Neural cell (in vitro differentiated cells): ENCODE measurements around the gene DOCK2. TPM values are rescaled to one million over a fixed set of nuclear protein-coding genes. Genes with fewer than 3 reads are reported as not detected.

Experiments used
- H2AFZ ChIP-seq: fragments of 200-600, 300-800 bp; sonication (generic), shearing (Covaris generic); 2 replicates; pipeline ENCODE4 v1.6.0; 2014; ENCODE audit warnings: low read depth, mild to moderate bottlenecking, antibody characterized with exemption, low read length, moderate library complexity
- H3F3A ChIP-seq: fragments of 200-600 bp; shearing (Covaris generic); 2 replicates; pipeline ENCODE4 v1.6.1; 2016; ENCODE audit warnings: mild to moderate bottlenecking, moderate library complexity, mixed read lengths, antibody characterized with exemption, low read length; ENCODE audit not compliant: insufficient read depth, poor library complexity, severe bottlenecking
- H3K27ac ChIP-seq: fragments of 200-600, 300-800 bp; sonication (generic), shearing (Covaris generic); 2 replicates; pipeline ENCODE4 v1.5.1; 2014; ENCODE audit warnings: mild to moderate bottlenecking, low read length, moderate library complexity
- H3K27me3 ChIP-seq: fragments of 300-800, 200-600 bp; sonication (generic), shearing (Covaris generic); 2 replicates; pipeline ENCODE4 v1.6.0; 2014; ENCODE audit warnings: mild to moderate bottlenecking, low read depth, low read length, moderate library complexity; ENCODE audit not compliant: insufficient read depth
- H3K36me3 ChIP-seq: fragments of 300-800, 200-600 bp; sonication (generic), shearing (Covaris generic); 2 replicates; pipeline ENCODE4 v1.5.1; 2014; ENCODE audit warnings: mild to moderate bottlenecking, antibody characterized with exemption, low read length, moderate library complexity; ENCODE audit not compliant: insufficient read depth
- H3K4me2 ChIP-seq: fragments of 300-800, 200-600 bp; sonication (generic), shearing (Covaris generic); 2 replicates; pipeline ENCODE4 v1.6.0; 2014; ENCODE audit warnings: mild to moderate bottlenecking, low read length
- H3K4me3 ChIP-seq: fragments of 300-800, 200-600 bp; sonication (generic), shearing (Covaris generic); 2 replicates; pipeline ENCODE4 v1.5.1; 2014; ENCODE audit warnings: mild to moderate bottlenecking, low read length, moderate library complexity
- H3K79me2 ChIP-seq: fragments of 200-600 bp; shearing (Covaris generic); replicated peaks from 2 replicates; pipeline ENCODE4 v1.6.0; 2014; ENCODE audit warnings: mild to moderate bottlenecking, low read length, moderate library complexity; ENCODE audit not compliant: insufficient read depth
- H3K9ac ChIP-seq: fragments of 300-800, 200-600 bp; sonication (generic), shearing (Covaris generic); 2 replicates; pipeline ENCODE4 v1.6.1; 2016; ENCODE audit warnings: mild to moderate bottlenecking, low read length, mixed read lengths
- H3K9me2 ChIP-seq: fragments of 200-600 bp; shearing (Covaris generic); 2 replicates; pipeline ENCODE4 v1.6.1; 2016; ENCODE audit warnings: mild to moderate bottlenecking, low read length, mixed read lengths; ENCODE audit not compliant: insufficient read depth
- H3K9me3 ChIP-seq: fragments of 200-600, 300-800 bp; sonication (generic), shearing (Covaris generic); 2 replicates; pipeline ENCODE4 v1.6.1; 2016; ENCODE audit warnings: mild to moderate bottlenecking, mixed run types, low read length, moderate library complexity, mixed read lengths
- H4K20me1 ChIP-seq: fragments of 200-600 bp; shearing (Covaris generic); 2 replicates; pipeline ENCODE4 v1.6.1; 2016; ENCODE audit warnings: mild to moderate bottlenecking, mixed run types; ENCODE audit not compliant: insufficient read depth
- CTCF ChIP-seq: fragments of 450-650 bp; IDR thresholded peaks from 2 replicates; pipeline ENCODE4 v1.5.1; 2014; ENCODE audit warnings: antibody characterized with exemption, mild to moderate bottlenecking, moderate library complexity; ENCODE audit not compliant: poor library complexity, severe bottlenecking
- EP300 ChIP-seq: fragments of 450-650 bp; conservative IDR thresholded peaks from 2 replicates; pipeline ENCODE4 v1.6.1; 2014; ENCODE audit warnings: antibody characterized with exemption, mild to moderate bottlenecking, moderate library complexity; ENCODE audit not compliant: poor library complexity, severe bottlenecking
- EZH2 ChIP-seq: fragments of 200-600, 300-800 bp; shearing (Covaris generic), sonication (generic); IDR thresholded peaks from 2 replicates; pipeline ENCODE4 v1.6.1; 2014; ENCODE audit warnings: antibody characterized with exemption, low read length, borderline replicate concordance, mild to moderate bottlenecking; ENCODE audit not compliant: insufficient read depth, poor library complexity, severe bottlenecking
- MXI1 ChIP-seq: fragments of 450-650 bp; conservative IDR thresholded peaks from 2 replicates; pipeline ENCODE4 v1.6.1; 2014; ENCODE audit warnings: antibody characterized with exemption, mild to moderate bottlenecking; ENCODE audit not compliant: poor library complexity, severe bottlenecking
- POLR2AphosphoS5 ChIP-seq: IDR thresholded peaks from 2 replicates; pipeline ENCODE4 v1.6.1; 2012
- RAD21 ChIP-seq: fragments of 450-650 bp; conservative IDR thresholded peaks from 2 replicates; pipeline ENCODE4 v1.6.1; 2014; ENCODE audit warnings: antibody characterized with exemption, mild to moderate bottlenecking, moderate library complexity
- REST ChIP-seq: IDR thresholded peaks from 2 replicates; pipeline ENCODE4 v1.6.1; 2012; ENCODE audit warnings: borderline replicate concordance
- SMC3 ChIP-seq: fragments of 450-650 bp; conservative IDR thresholded peaks from 2 replicates; pipeline ENCODE4 v1.6.1; 2014; ENCODE audit warnings: antibody characterized with exemption, mild to moderate bottlenecking, moderate library complexity; ENCODE audit not compliant: poor library complexity
- TAF1 ChIP-seq: IDR thresholded peaks from 2 replicates; pipeline ENCODE4 v1.6.1; 2012; ENCODE audit warnings: low read depth
- polyA plus RNA-seq: library from polyadenylated mRNA; depleted of rRNA; stranded (reverse); fragments of >200 nt; gene quantifications from 2 replicates; pipeline ENCODE4 v1.2.3, GENCODE V29; 2014

DOCK2 gene
- polyA plus RNA-seq, 1 donor from 2014 or later: 0.15 TPM

GRCh38 chr5:169838688-169839087 lies 201.6 kb downstream of the DOCK2 start:
- Histone ChIP-seq H3K36me3 (no peaks in the 10 kb centered on the region), H2AFZ (no peak overlapping the region), H3K27me3 (no peaks in the 10 kb centered on the region), H3K79me2 (no peaks in the 10 kb centered on the region), H4K20me1 (no peaks in the 10 kb centered on the region), H3K27ac (no peak overlapping the region), H3K4me2 (no peak overlapping the region), H3K9me3 (no peaks in the 10 kb centered on the region), H3K9me2 (no peaks in the 10 kb centered on the region), H3F3A (no peaks in the 10 kb centered on the region), H3K9ac (no peak overlapping the region), H3K4me3 (no peak overlapping the region)
- no peak for TF ChIP-seq REST
- TF ChIP-seq CTCF: no peak
- TF ChIP-seq MXI1: no peak
- no peak for TF ChIP-seq RAD21
- no peak for TF ChIP-seq POLR2AphosphoS5
- TF ChIP-seq TAF1: no peak
- no peak for TF ChIP-seq EP300
- TF ChIP-seq SMC3: no peak
- TF ChIP-seq EZH2: no peak

- no peaks in the 10 kb centered on the region for H3K27me3 ChIP-seq
- no peaks in the 10 kb centered on the region for H4K20me1 ChIP-seq
- H3K79me2 ChIP-seq: no peaks in the 10 kb centered on the region
- TF ChIP-seq CTCF (no peak), REST (no peak), TAF1 (no peak), EP300 (no peak), POLR2AphosphoS5 (no peak), MXI1 (no peak), SMC3 (no peak), EZH2 (no peak), RAD21 (no peak)
- H3K4me3 ChIP-seq: no peak overlapping the region
- no peak overlapping the region for H3K4me2 ChIP-seq
- H3K27ac ChIP-seq: no peak overlapping the region
- no peak overlapping the region for H2AFZ ChIP-seq
- H3K9me2 ChIP-seq: no peaks in the 10 kb centered on the region
- H3K9ac ChIP-seq: no peak overlapping the region
- no peaks in the 10 kb centered on the region for H3K36me3 ChIP-seq
- H3K9me3 ChIP-seq: no peaks in the 10 kb centered on the region
- H3F3A ChIP-seq: no peaks in the 10 kb centered on the region
These were observed 203.3 kb downstream of the DOCK2 start for GRCh38 chr5:169840405-169840804.
